ENCODE results near the gene SPP1. TPM values are rescaled to one million over a fixed set of nuclear protein-coding genes. Genes with fewer than 3 reads are reported as not detected.

The SPP1 gene
- total RNA-seq, result 10 to 100 TPM in 2 of 4 donors, 1 to 10 TPM in 2; 1.9 to 57.0 (median 7.4) TPM

DNA sequence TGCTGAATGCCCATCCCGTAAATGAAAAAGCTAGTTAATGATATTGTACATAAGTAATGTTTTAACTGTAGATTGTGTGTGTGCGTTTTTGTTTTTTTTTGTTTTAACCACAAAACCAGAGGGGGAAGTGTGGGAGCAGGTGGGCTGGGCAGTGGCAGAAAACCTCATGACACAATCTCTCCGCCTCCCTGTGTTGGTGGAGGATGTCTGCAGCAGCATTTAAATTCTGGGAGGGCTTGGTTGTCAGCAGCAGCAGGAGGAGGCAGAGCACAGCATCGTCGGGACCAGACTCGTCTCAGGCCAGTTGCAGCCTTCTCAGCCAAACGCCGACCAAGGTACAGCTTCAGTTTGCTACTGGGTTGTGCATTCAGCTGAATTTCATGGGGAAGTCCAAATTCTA is at the start of gene SPP1:
Gene SPP1, plus strand, starts transcription at position 249 of the 400 bp plus-strand sequence. CDS start 1,182 bp downstream, outside the sequence.
- DNase-seq (ENCODE audit: low spot score in 2 of 2), result no peak
- intact Hi-C loops (cut with DNase I; ENCODE audit: low total_unique reads), result loop anchor here (10.0 kb wide), 1 partner anchor 121 kb away; no protein-coding TSS in a partner anchor
- H3K4me3 ChIP-seq (ENCODE audit: low read depth, poor library complexity, severe bottlenecking), result no peak within 1 kb of the TSS

DNA sequence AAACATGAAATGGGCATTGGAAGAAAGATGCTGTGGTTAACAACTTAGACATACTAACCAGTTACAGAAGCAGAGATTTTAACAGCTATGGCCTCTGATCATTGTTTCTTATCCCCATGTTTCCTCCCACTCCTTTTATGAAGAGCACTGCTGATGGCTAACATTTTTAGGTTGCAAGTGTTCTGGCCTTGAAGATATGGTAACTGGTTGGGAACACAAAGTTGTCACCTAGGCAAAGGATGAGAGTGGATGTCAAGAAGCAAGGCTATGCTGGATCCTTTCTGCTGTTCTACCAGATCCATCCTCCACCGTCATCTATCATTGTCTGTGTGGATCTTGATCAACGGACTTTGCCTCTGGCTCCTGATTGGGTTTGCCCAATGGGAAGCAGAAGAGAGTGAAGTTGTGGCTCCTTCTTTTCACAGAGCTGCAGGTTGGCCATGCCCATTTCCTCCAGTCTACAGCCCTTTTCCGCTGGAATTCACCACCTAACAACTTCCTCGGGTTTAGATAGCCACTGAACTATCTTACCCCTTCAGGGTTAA is 48.9 kb upstream of the SPP1 start:
- no peak for DNase-seq (ENCODE audit: low spot score in 2 of 2)
- intact Hi-C loops (cut with DNase I; ENCODE audit: low total_unique reads), result loop anchor here (1.0 kb wide), 1 partner anchor 11 kb away; no protein-coding TSS in a partner anchor
- TF ChIP-seq, protein P1, sequence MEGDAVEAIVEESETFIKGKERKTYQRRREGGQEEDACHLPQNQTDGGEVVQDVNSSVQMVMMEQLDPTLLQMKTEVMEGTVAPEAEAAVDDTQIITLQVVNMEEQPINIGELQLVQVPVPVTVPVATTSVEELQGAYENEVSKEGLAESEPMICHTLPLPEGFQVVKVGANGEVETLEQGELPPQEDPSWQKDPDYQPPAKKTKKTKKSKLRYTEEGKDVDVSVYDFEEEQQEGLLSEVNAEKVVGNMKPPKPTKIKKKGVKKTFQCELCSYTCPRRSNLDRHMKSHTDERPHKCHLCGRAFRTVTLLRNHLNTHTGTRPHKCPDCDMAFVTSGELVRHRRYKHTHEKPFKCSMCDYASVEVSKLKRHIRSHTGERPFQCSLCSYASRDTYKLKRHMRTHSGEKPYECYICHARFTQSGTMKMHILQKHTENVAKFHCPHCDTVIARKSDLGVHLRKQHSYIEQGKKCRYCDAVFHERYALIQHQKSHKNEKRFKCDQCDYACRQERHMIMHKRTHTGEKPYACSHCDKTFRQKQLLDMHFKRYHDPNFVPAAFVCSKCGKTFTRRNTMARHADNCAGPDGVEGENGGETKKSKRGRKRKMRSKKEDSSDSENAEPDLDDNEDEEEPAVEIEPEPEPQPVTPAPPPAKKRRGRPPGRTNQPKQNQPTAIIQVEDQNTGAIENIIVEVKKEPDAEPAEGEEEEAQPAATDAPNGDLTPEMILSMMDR (IDR thresholded peaks at IDR 0.05), result no peak
- TF ChIP-seq POLR2A (IDR thresholded peaks at IDR 0.05), result no peak
- H3K4me3 ChIP-seq (ENCODE audit: low read depth, poor library complexity, severe bottlenecking), result no peak overlapping the region
- 86 to 87% methylated on average over 4 of the region's 4 CpGs for whole genome bisulfite sequencing, 2 donors

More for the DNA sequence above, at the start of gene SPP1:
- no peak for TF ChIP-seq POLR2A (IDR thresholded peaks at IDR 0.05)
- TF ChIP-seq, protein P1 (IDR thresholded peaks at IDR 0.05), result no peak
- 26 to 45% methylated on average over 8 of the region's 8 CpGs for WGBS, 2 donors

DNA sequence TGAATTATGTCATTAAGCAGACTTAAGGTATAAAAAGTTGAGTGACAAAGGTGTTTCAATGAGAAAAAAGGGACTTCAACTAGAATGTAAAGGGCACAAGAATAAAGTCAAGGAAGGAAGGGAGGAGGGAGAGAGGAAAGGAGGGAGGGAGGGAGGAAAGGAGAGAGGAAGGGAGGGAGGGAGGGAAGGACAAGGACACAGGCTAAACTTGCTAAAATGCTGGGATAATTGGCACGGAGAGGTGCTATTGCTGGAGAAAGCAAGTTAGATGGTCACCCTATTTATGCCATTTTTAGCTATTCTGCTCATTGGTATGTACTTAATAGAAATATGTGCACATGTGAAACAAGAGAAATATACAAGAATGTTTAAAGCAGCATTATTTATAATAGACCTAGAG is 44.9 kb upstream of the SPP1 start:
- intact Hi-C loops (cut with DNase I; ENCODE audit: low total_unique reads), result no loop called here
- DNase-seq (ENCODE audit: low spot score in 2 of 2), result no peak
- H3K4me3 ChIP-seq (ENCODE audit: low read depth, poor library complexity, severe bottlenecking), result no peak overlapping the region
- 83 to 85% methylated on average over 1 of the region's 1 CpG for WGBS, 2 donors
- no peak for TF ChIP-seq POLR2A (IDR thresholded peaks at IDR 0.05)
- TF ChIP-seq, protein P1 (IDR thresholded peaks at IDR 0.05), result no peak

DNA sequence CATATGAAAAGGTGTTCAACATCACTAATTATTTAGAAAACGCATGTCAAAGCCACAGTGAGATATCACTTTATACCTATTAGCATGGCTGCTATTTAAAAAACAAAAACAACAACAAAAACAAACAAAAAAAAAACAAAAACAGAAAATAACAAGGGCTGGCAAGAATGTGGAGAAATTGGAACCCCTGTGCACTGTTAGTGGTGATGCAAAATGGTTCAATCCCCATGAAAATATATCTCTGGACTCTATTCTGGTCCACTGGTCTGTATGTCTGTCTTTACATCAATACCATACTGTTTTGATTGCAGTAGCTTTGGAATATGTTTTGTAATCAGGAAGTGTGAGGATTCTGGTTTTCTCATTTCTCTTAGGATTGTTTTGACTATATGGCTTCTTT is 43.6 kb upstream of the SPP1 start:
- TF ChIP-seq, protein P1 (IDR thresholded peaks at IDR 0.05), result no peak
- no peak for TF ChIP-seq POLR2A (IDR thresholded peaks at IDR 0.05)
- DNase-seq (ENCODE audit: low spot score in 2 of 2), result no peak
- intact Hi-C loops (cut with DNase I; ENCODE audit: low total_unique reads), result no loop called here
- WGBS, 2 donors, result 81 to 85% methylated on average over 1 of the region's 1 CpG
- no peak overlapping the region for H3K4me3 ChIP-seq (ENCODE audit: low read depth, poor library complexity, severe bottlenecking)

DNA sequence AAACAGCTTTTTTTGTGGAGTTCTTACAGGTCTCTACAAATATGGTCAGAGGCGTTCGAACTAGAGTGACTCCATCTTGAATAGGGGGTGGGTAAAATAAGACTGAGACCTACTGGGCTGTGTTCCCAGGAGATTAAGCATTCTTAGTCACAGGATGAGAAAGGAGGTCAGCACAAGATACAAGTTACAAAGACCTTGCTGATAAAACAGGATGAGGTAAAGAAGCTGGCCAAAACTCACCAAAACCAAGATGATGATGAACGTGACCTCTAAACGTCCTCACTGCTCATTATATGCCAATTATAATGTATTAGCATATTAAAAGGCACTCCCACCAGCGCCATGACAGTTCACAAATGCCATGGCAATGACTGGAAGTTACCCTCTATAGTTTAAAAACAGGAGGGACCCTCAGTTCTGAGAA is 42.8 kb upstream of the SPP1 start:
- intact Hi-C loops (cut with DNase I; ENCODE audit: low total_unique reads), result no loop called here
- no peak for DNase-seq (ENCODE audit: low spot score in 2 of 2)
- TF ChIP-seq POLR2A (IDR thresholded peaks at IDR 0.05), result no peak
- TF ChIP-seq, protein P1 (IDR thresholded peaks at IDR 0.05), result no peak
- 78 to 81% methylated on average over 5 of the region's 5 CpGs for WGBS, 2 donors
- no peak overlapping the region for H3K4me3 ChIP-seq (ENCODE audit: low read depth, poor library complexity, severe bottlenecking)

DNA sequence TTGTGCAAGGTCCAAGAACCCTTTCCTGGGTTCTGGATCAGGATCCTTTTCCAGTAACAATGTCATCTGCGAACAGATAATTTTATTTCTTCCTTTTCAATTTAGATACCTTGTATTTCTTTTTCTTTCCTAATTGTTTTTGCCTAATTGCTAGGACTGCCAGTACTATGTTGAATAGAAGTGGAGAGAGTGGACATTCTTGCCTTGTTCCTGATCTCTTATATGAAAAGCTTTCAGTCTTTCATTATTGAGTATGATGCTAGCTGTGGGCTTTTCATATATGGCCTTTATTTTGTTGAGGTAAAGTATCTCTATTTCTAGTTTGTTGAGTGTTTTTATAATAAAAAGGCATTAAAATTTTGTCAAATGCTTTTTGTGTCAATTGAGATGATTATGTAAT is 42.2 kb upstream of the SPP1 start:
- TF ChIP-seq, protein P1 (IDR thresholded peaks at IDR 0.05), result no peak
- TF ChIP-seq POLR2A (IDR thresholded peaks at IDR 0.05), result no peak
- intact Hi-C loops (cut with DNase I; ENCODE audit: low total_unique reads), result no loop called here
- WGBS, 2 donors, result 88 to 94% methylated on average over 1 of the region's 1 CpG
- H3K4me3 ChIP-seq (ENCODE audit: low read depth, poor library complexity, severe bottlenecking), result no peak overlapping the region
- no peak for DNase-seq (ENCODE audit: low spot score in 2 of 2)
